Natural killer cell (primary cell): ENCODE results near the gene MYO5B. TPM values are rescaled to one million over a fixed set of nuclear protein-coding genes. Genes with fewer than 3 reads are reported as not detected.

Experiments
- ATAC-seq, 3 donors: fragments of 150-1000 bp in 2 of 3; fragments of 200-7000 bp in 1 of 3; cut with Tn5 transposase; 1 replicate in 1 of 3; 2 replicates in 2 of 3; pipeline ENCODE4 v1.10.0; 2021; ENCODE audit warnings: mild to moderate bottlenecking in 2 of 3, moderate library complexity in 2 of 3
- DNase-seq, 2 donors: peaks; one replicate each; pipeline versions ENCODE4 v3.0.0 to v3.0.0-alpha.2; 2013 to 2021; ENCODE audit warnings: mixed read lengths in 1 of 2
- H3K27ac ChIP-seq: one replicate; pipeline ENCODE4 v1.5.1; 2013; ENCODE audit warnings: mild to moderate bottlenecking, low read length
- H3K27me3 ChIP-seq: one replicate; pipeline ENCODE4 v1.6.1; 2013; ENCODE audit warnings: low read length; ENCODE audit not compliant: control insufficient read depth, insufficient read depth
- H3K36me3 ChIP-seq: one replicate; pipeline ENCODE4 v1.6.1; 2013; ENCODE audit warnings: low read length; ENCODE audit not compliant: control insufficient read depth, insufficient read depth
- H3K4me1 ChIP-seq: one replicate; pipeline ENCODE4 v1.6.1; 2013; ENCODE audit warnings: low read length; ENCODE audit not compliant: control insufficient read depth, insufficient read depth
- H3K4me3 ChIP-seq: one replicate; pipeline ENCODE4 v1.5.1; 2013; ENCODE audit warnings: low read length
- H3K9me3 ChIP-seq: one replicate; pipeline ENCODE4 v1.6.1; 2013; ENCODE audit warnings: low read length; ENCODE audit not compliant: control insufficient read depth, insufficient read depth
- H3K27ac Mint-ChIP-seq, 2 donors: one replicate each; pipeline ENCODE4 v1.8.0; 2022; ENCODE audit warnings: mild to moderate bottlenecking in 2 of 2, mixed read lengths in 2 of 2, moderate library complexity in 1 of 2
- H3K27me3 Mint-ChIP-seq, 2 donors: one replicate each; pipeline ENCODE4 v1.8.0; 2022; ENCODE audit warnings: low read depth in 2 of 2, mixed read lengths in 2 of 2
- H3K36me3 Mint-ChIP-seq: one replicate; pipeline ENCODE4 v1.8.0; 2022; ENCODE audit warnings: mixed read lengths
- H3K4me1 Mint-ChIP-seq, 2 donors: one replicate each; pipeline ENCODE4 v1.8.0; 2022; ENCODE audit warnings: mixed read lengths in 2 of 2
- H3K4me3 Mint-ChIP-seq: one replicate; pipeline ENCODE4 v1.8.0; 2022; ENCODE audit warnings: mild to moderate bottlenecking, moderate library complexity, mixed read lengths
- H3K9me3 Mint-ChIP-seq, 2 donors: one replicate each; pipeline ENCODE4 v1.8.0; 2022; ENCODE audit warnings: mixed read lengths in 2 of 2
- CTCF ChIP-seq: fragments of 200-600 bp; IDR thresholded peaks from one replicate; pipeline ENCODE4 v1.8.0; 2022; ENCODE audit warnings: antibody characterized with exemption
- WGBS: methylation state at CpG from one replicate; pipeline ENCODE4 v1.1.7; 2013; ENCODE audit warnings: missing lambda C conversion rate; ENCODE audit not compliant: insufficient coverage; 5-methylcytosine and 5-hydroxymethylcytosine counted together
- intact Hi-C: fragments of 100-400 bp; cut with micrococcal nuclease; formaldehyde crosslinking; loops from one replicate; pipeline ENCODE4 v1.14.2; 2022
- total RNA-seq, 4 donors: library from RNA; stranded (reverse); fragments of 120-200 nt in 1 of 4; gene quantifications; one replicate each; pipeline versions ENCODE4 v1.2.3 to v1.2.4, GENCODE V29; 2013 to 2022

MYO5B gene
- total RNA-seq, 3 donors from 2014 or later (not counting 1 experiment from before 2014, with no cell fraction given), result 0.33 TPM; not detected in 2

GRCh38 chr18:50072146-50072545 is 122.8 kb downstream of the MYO5B start:
- no peak overlapping the region for H3K4me3 Mint-ChIP-seq
- no peaks in the 10 kb centered on the region for H3K9me3 ChIP-seq
- H3K36me3 ChIP-seq, result no peaks in the 10 kb centered on the region
- no peak overlapping the region for H3K4me3 ChIP-seq
- no peaks in the 10 kb centered on the region for H3K27me3 ChIP-seq
- no peak overlapping the region for H3K27ac Mint-ChIP-seq
- TF ChIP-seq CTCF, result no peak
- intact Hi-C loops, result no loop called here
- H3K27me3 Mint-ChIP-seq, result peaks cover 12 to 32% of the 10 kb centered on the region in 2 donors
- DNase-seq (no peak), ATAC-seq (no peak)
- 72% methylated on average over 2 of the region's 2 CpGs for WGBS
- no peaks in the 10 kb centered on the region for H3K36me3 Mint-ChIP-seq
- no peaks in the 10 kb centered on the region for H3K4me1 Mint-ChIP-seq
- H3K4me1 ChIP-seq, result no peaks in the 10 kb centered on the region
- H3K27ac ChIP-seq, result no peak overlapping the region
- no peaks in the 10 kb centered on the region for H3K9me3 Mint-ChIP-seq

GRCh38 chr18:50071397-50071796 is 123.5 kb downstream of the MYO5B start:
- H3K27ac ChIP-seq, result no peak overlapping the region
- H3K36me3 ChIP-seq, result no peaks in the 10 kb centered on the region
- DNase-seq, result no peak
- H3K4me3 ChIP-seq, result no peak overlapping the region
- Mint-ChIP-seq H3K4me3 (no peak overlapping the region), H3K36me3 (no peaks in the 10 kb centered on the region), H3K9me3 (no peaks in the 10 kb centered on the region), H3K27ac (no peak overlapping the region), H3K4me1 (no peaks in the 10 kb centered on the region), H3K27me3 (peaks cover 12 to 32% of the 10 kb centered on the region in 2 donors)
- H3K9me3 ChIP-seq, result no peaks in the 10 kb centered on the region
- 79% methylated on average over 4 of the region's 4 CpGs for WGBS
- ATAC-seq, result no peak
- H3K27me3 ChIP-seq, result no peaks in the 10 kb centered on the region
- H3K4me1 ChIP-seq, result no peaks in the 10 kb centered on the region
- intact Hi-C loops, result no loop called here
- no peak for TF ChIP-seq CTCF

GRCh38 chr18:50069422-50069821 is 125.5 kb downstream of the MYO5B start:
- Histone ChIP-seq H3K4me1 (no peaks in the 10 kb centered on the region), H3K4me3 (no peak overlapping the region), H3K27me3 (no peaks in the 10 kb centered on the region), H3K27ac (no peak overlapping the region), H3K9me3 (no peaks in the 10 kb centered on the region), H3K36me3 (no peaks in the 10 kb centered on the region)
- Mint-ChIP-seq H3K27ac (no peak overlapping the region), H3K36me3 (no peaks in the 10 kb centered on the region), H3K27me3 (peaks cover 17 to 36% of the 10 kb centered on the region in 2 donors), H3K4me1 (no peaks in the 10 kb centered on the region), H3K4me3 (no peak overlapping the region), H3K9me3 (no peaks in the 10 kb centered on the region)
- no peak for TF ChIP-seq CTCF
- DNase-seq (no peak), ATAC-seq (no peak)
- 84% methylated on average over 2 of the region's 3 CpGs for WGBS
- intact Hi-C loops, result no loop called here

GRCh38 chr18:50065527-50065926 is 129.4 kb downstream of the MYO5B start:
- H3K36me3 Mint-ChIP-seq, result no peaks in the 10 kb centered on the region
- H3K27me3 Mint-ChIP-seq, result peaks cover 11 to 43% of the 10 kb centered on the region in 2 donors
- Histone ChIP-seq H3K27me3 (no peaks in the 10 kb centered on the region), H3K4me1 (no peaks in the 10 kb centered on the region), H3K4me3 (no peak overlapping the region), H3K9me3 (no peaks in the 10 kb centered on the region), H3K27ac (no peak overlapping the region), H3K36me3 (no peaks in the 10 kb centered on the region)
- no peak for TF ChIP-seq CTCF
- ATAC-seq (no peak), DNase-seq (no peak)
- no peak overlapping the region for H3K4me3 Mint-ChIP-seq
- 92% methylated on average over 4 of the region's 4 CpGs for WGBS
- no peaks in the 10 kb centered on the region for H3K4me1 Mint-ChIP-seq
- no peak overlapping the region for H3K27ac Mint-ChIP-seq
- intact Hi-C loops, result no loop called here
- H3K9me3 Mint-ChIP-seq, result no peaks in the 10 kb centered on the region
